GM21515 (cell line): ENCODE results near the gene SNRNP25.
"Not testable (repeated sequence)": the region's sequence is repeated elsewhere in the genome, so short reads cannot be mapped to it uniquely, and the experiment has no call there.

Source experiments
- ATAC-seq: cut with Tn5 transposase; IDR thresholded peaks from one replicate; pipeline ENCODE4 v1.9.1; 2021; ENCODE audit not compliant: unreplicated experiment

The SNRNP25 gene

GRCh38 chr16:41439-42068 is 12.1 kb upstream of the SNRNP25 start:
- no peak for ATAC-seq

- no peak for ATAC-seq
Observed at GRCh38 chr16:42069-42457, 11.6 kb upstream of the SNRNP25 start.

- ATAC-seq, result no peak
Observed at GRCh38 chr16:42691-43090, 10.9 kb upstream of the SNRNP25 start.

- no peak for ATAC-seq
Observed at GRCh38 chr16:43294-43693, 10.3 kb upstream of the SNRNP25 start.

GRCh38 chr16:44655-45054 is 9.0 kb upstream of the SNRNP25 start:
- no peak for ATAC-seq

- no peak for ATAC-seq
Observed at GRCh38 chr16:45454-45853, 8.2 kb upstream of the SNRNP25 start.

- not testable (repeated sequence) for ATAC-seq
Observed at GRCh38 chr16:46510-46909, 7.1 kb upstream of the SNRNP25 start.

GRCh38 chr16:47234-47633 is 6.4 kb upstream of the SNRNP25 start:
- ATAC-seq, result no peak

- no peak for ATAC-seq
Observed at GRCh38 chr16:50769-51591, 2.6 kb upstream of the SNRNP25 start.

GRCh38 chr16:54237-54581 is 581 bp downstream of the SNRNP25 start:
- no peak for ATAC-seq

GRCh38 chr16:55571-56136 is 2.0 kb downstream of the SNRNP25 start:
- ATAC-seq, result no peak

GRCh38 chr16:56231-56927 is 2.8 kb downstream of the SNRNP25 start:
- no peak for ATAC-seq

- no peak for ATAC-seq
Observed at GRCh38 chr16:57711-58110, 4.1 kb downstream of the SNRNP25 start.

GRCh38 chr16:58491-59439 is 5.1 kb downstream of the SNRNP25 start:
- no peak for ATAC-seq

- no peak for ATAC-seq
Observed at GRCh38 chr16:59440-60059, 5.9 kb downstream of the SNRNP25 start.

GRCh38 chr16:60166-60565 is 6.5 kb downstream of the SNRNP25 start:
- no peak for ATAC-seq

- ATAC-seq, result no peak
Observed at GRCh38 chr16:60929-61878, 7.6 kb downstream of the SNRNP25 start.

- ATAC-seq, result no peak
Observed at GRCh38 chr16:61879-62281, 8.3 kb downstream of the SNRNP25 start.

- no peak for ATAC-seq
Observed at GRCh38 chr16:62283-62967, 8.8 kb downstream of the SNRNP25 start.
